Stimulated activated CD4-positive, alpha-beta T cell treated with anti-CD3 and anti-CD28 coated beads, Interleukin-15, amount 100 ng/mL, for 1 hour (primary cell): ENCODE data around the gene HDGF.

ENCODE experiments used
- DNase-seq, 2 donors: peaks; one replicate each; pipeline ENCODE4 v3.0.0-alpha.2; 2020; ENCODE audit warnings: low read depth in 1 of 2, low spot score in 1 of 2

The HDGF gene

DNA sequence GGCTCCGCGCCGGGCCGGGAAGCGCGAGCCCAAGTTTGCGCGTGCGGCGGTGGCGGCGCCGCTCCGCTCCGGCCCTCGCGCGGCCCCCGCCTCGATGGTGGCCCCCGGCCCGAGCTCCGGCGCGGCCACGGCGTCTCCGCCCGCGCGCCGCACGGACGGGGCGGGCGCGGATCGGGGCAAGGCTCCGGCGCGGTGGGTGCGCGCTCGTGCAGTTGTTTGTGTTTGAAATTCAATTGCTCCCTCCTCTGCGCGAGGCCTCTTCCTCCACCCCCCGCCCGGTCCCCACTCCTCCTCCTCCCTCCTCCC lies at the start of gene HDGF:
HDGF (minus strand) TSS at position 225 of the 306 bp plus-strand sequence. CDS start 246 bp downstream, outside the sequence.
- no peak for DNase-seq

DNA sequence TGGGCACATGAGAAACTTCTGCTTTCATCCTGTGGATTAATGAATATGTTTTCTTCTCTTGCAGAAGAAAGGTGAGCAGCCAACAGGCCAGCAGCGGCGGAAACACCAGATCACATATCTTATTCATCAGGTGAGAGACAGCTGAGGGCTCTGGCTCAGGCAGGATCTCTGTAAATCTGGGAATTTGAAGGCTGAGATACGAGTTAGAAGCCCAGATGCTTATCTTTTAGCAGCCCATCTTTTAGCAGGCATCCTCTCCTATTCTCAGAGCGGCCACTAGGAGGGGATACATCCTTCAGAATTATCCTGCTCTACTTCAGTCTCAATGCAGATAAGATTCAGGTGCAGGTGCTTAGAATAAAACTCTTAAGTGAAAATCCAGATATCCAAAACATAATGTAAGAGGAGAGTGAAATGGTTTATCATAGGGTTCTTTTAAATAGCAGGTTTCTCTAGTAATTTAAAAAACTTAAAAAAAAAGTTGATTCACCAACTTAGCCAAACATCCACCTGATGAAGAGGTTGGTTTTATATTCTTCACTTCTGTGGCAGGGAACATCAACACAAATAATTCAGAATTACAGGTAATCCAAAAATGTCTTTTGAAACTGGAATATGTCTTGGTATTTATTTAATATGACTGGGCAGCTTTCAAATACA lies 45.9 kb upstream of the HDGF start:
- no peak for DNase-seq

DNA sequence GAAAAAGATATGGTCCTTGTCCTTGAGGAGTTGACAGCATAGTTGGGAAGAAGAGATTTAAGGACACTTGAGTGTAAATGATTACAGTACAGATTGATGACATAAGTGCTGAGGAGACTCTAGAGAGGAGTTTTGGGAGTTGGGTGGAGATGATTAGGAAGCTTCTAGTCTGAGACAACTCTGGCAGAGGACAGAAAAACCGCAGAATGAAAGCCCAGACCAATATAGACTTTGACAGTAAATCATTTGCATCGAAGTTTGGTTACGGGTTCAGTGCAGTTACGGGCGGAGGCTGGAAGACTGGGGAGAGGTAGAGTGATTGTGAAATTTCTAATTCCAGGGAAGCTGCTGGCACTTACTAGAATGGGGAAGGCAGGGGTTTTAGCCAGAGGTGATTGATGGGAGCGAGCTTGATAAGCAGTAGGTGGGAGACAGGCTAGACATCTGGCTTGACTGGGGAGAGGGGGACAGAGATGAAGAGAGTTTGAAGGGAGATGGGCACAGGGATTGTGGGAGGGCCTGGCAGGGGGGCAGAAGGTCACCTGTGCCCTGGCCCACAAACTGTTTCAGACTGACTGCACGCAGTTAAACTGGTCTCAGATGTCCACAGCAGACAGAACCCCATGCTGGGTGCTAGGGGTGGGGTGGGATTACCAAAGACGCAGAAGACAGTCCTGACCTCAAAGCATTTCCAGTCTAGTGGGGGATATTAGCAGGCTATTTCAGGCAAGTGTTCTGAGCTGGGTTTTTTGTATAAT lies 45.0 kb upstream of the HDGF start:
- no peak for DNase-seq

DNA sequence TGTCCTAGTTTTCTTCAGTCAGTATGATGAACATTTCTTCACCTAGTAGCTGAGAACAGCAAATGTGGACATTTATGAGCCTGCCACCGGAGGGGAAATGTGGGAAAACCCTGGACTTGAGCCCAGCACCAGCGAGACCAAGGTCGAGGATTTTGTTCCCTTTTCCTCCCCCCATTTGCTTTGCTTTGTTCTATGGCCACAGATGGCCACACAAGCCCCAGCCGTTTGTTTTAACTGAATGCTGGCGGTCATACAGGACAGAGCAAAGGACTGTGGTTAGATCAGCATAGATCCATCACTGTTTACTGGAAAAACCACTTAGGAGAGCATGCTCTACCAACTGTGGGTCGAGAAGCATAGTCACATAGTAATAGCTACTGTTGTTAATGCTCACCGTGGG lies 44.3 kb upstream of the HDGF start:
- no peak for DNase-seq

DNA sequence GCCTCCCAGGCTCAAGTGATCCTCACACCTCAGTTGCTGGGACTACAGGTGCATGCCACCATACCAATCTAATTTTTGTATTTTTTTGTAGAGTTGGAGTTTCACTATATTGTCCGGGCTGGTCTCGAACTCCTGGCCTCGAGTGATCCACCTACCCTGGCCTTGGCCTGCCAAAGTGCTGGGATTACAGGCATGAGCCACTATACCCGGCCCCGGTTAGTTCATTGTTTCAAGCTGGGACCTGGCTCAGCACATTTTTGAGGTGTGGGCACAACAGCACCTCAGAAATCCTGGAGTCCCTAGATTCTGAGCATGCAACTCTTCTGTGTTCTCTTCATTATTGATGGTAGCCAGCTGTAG lies 43.9 kb upstream of the HDGF start:
- no peak for DNase-seq

DNA sequence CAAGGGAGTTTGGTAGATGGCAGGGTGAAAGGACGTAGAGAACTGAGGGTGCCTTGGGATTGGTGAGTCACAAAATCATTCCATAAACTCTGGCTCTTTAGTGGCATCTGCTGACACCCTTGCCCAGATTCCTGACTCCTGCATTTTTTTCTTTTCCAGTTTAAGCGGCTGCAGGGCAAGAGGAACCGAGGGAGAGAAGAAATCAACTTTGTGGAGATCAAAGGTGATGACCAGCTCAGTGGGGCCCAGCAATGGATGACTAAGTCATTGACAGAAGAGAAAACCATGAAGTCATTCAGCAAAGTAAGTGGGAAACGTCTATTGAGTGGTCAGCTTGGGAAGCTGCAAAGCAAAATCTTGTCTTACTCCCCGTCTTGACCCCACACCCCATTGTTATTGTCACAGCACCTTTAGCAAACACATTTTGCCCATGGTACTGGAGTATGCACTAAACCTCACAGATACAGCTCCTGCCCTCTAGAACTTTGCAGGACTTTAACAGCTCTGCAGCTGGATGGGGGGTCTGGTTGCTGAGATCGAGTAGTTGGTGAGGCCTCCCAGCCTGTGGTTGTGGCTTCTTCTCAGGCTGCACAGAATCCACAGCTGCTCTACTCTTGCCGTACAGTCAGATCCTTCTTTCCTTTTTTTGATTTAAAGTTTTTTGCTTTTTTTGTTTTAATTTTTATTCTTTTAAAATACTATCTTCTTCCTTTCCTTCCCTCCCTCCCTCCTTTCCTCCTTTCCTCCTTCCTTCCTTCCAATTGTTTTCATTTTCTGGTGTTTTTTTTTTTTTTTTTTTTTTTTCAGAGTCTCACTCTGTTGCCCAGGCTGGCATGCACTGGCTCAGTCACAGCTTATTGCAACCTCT lies 43.3 kb upstream of the HDGF start:
- no peak for DNase-seq

DNA sequence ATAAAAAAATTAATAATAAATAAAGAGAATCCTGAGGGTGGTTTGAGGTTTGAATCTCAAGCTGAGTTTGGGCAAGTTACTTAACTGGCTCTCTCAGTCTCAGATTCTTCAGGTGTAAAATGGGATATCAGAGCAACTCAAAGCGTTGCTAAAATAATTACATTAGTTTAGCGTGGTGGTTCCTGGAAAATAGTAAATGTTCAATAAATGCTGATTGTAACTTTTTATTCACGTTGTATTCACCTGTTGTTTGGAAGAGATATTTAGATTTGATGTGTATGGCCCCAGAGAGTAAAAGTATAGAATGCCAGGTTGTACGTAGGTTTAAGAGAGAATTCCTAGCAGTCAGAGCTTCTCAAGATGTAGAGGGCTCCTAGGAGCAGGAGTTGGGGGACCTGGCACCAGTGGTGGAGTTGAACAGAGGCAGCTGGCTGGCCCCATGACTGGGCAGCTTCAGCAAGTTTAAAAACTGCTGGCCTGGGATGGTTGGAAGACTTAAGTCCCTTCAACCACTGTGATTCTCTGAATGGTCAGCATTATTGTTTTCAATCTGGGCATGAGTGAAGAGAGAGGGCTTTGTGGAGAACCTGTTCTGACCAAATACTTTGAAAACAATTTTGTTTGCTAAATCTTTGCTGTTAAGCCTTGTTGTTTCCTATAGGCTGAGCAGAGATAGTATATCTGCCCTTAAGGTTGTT lies 38.3 kb upstream of the HDGF start:
- DNase-seq: no peak

DNA sequence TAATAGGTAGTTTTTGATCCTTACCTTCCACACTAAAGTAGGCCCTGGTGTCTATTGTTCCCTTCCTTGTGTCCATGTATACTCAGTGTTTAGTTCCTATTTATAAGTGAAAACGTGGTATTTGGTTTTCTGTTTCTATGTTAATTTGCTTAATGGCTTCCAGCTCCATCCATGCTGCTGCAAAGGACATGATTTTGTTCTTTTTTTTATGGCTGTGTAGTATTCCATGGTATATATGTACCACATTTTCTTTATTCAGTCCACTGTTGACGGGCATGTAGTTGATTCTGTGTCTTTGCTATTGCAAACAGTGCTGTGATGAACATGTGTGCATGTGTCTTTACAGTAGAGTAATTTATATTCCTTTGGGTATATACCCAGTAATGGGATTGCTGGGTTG lies 36.7 kb upstream of the HDGF start:
- DNase-seq: no peak

DNA sequence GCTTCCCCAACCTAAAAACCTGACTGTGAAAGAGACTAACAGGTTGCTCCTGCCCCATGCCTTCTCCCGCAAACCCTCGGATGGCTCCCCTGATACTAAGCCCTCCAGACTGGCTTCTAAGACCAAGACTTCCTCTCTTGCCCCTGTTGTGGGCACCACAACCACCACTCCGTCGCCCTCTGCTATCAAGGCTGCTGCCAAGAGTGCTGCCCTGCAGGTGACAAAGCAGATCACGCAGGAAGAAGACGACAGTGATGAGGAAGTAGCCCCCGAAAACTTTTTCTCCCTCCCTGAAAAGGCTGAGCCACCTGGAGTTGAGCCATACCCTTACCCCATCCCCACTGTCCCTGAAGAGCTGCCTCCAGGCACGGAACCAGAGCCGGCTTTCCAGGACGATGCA lies 35.2 kb upstream of the HDGF start:
- no peak for DNase-seq

DNA sequence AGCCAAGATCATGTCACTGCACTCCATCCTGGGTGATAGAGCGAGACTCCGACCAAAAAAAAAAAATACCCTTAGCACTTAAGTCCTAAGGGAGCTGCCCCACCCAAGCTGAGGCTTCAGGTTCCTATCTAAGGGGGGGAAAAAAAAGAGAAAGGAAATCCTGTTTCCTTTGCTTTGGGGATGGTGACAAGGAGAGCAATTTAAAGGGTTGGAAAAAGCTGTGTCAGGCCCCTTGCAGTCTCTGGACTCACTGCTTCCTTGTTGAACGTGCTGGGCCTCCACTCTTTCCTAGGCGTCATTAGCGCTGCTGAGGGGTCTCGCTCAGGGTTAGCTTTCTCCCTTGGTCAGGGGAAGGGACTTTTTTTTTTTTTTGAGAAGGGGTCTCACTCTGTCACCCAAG lies 34.0 kb upstream of the HDGF start:
- DNase-seq: no peak

DNA sequence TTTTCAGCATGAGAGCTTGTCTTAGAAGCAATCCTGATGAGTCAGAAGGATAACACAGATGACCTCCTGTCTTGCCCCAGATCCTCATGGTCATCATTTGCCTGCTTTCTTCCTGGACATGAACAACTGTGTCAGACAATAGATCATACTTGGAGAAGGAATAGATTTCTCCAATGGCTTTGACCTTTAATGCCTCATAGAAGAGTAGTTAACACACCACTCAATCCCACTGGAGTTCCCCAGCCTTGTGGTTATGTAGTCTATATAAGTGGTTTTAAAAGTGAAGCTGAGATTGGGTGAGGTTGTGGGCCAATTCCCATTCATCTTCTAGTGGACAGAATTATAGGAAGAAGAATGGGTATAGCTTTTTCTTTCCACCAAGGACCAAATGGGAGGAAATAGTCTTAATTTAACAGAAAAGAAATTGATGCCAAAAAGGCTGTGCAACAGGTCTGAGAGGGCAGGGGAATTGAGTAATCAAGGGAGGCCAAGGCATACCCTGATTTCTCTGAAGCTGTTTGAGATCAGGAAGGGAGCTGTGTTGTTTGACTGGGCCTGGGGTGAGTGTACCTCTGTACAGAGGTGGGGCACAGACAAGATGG lies 30.2 kb upstream of the HDGF start:
- no peak for DNase-seq

DNA sequence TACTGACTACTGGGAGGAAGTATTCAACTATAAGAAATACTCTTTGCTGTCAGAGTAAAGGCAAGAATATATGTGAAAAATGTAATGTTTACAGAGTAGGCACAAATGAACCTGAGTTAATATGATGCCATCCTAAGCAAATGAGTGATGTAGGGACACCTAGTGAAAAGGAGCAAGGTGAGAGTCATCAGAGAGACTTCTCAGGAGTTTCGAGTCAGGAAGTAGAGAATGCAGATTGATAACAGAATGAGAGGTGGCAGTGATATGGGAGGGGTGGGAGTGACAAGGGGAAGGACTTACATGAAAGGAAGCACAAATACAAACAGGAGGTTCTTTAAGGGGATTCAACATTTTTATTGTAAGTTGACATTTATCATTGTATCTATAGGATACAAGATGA lies 26.1 kb upstream of the HDGF start:
- no peak for DNase-seq

DNA sequence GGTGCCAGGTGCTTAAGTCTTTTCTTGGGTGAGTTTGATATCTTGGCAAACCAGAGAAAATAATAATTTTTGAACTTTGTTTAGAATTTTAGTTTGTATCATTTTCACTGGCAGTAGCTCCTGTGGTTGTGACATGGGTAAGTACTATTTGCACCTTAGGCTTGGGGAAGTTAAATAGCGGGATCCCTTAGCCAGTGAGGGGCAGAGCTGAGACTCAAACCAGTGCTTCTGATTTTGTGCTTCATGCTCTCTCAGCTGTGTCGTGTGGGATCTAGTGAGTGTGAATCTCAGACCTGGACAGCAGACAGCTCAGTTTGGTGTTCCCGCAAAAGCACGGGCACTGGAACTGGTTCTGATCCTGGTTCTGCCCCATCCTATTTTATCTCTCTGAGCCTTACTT lies 25.5 kb upstream of the HDGF start:
- no peak for DNase-seq

DNA sequence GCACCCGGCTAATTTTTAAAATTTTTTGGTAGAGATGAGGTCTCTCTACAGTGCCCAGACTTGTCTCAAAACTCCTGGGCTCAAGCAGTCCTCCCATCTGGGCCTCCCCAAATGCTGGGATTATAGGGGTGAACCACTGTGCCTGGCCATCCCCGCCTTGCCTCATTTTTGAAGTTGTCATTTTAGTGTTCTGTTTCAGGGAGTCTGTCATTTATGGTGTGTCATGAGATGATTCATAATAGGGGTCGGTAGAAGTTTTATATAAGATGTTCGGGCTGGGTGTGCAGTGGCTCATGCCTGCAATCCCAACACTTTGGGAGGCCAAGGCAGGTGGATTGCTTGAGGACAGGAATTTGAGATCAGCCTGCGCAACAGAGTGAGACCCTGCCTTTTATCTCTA lies 24.3 kb upstream of the HDGF start:
- DNase-seq: no peak

DNA sequence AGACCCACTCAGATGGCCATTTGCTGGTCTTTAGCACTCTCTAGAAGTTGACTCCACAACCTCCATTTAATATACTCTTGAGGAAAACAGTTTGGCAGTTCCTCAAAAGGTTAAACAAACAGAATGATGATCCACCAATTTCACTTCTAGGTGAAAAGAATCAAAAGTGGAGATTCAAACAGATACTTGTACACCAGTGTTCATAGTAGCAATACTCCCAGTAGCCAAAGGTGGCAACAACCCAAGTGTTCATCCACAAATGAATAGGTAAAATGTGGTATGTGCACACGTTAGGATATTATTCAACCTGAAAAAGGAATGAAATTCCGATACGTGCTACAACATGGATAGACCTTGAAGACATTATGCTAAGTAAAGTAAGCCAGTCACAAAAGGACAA lies 22.1 kb upstream of the HDGF start:
- no peak for DNase-seq

DNA sequence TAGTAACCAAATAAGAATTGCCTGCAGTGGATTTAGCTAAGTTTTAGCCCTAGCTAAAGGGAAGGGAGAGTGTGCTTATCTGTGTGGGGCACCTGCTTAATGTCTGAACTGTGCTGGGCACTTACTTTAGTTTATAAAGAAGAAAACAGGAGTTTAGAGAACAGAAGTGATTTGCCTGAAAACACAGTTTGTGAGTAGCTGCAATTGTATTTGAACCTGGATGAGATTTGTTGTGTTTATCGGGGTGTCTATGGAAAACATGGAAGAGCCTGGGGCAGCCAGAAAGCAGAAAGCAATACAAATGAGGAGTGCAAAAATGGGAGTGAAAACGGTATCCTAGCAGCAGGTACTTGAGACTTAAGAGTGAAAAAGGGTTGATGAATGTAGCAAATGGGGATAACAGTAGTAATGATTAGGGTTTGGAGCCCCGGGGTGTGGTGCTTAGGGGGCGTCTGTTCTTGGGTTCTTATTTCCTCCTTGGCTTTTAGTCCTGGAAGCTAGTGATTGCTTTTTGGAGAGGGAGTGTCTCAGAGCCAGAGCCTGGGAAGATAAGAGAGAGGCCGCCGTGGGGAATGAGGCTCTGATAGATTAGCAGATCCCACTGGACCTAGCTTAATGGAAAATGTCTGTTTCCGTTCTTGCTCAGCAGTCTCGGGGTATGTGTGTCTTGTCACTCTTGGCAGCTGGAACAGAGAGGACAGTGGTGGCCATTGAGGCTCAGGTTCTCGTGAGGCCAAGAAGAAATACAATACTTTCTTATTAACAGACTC lies 21.4 kb upstream of the HDGF start:
- no peak for DNase-seq

DNA sequence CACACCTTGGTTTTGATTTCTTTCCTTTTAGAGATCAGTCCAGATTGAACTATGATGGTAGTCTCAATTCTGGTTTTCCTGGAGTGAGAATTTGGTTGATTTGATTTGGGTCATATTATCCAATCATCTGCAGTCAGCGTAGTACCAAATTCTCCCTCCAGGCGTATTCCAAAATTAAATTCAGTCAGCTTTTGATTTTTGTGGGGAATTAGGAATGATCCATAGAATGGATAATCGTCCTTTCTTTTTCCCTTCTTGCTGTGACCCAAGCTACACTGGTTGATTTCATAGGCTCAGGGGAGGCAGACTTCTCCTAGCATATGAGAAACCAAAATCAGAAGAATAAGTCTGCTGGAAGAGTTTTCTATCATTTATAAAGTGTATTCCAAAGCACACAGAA lies 20.7 kb upstream of the HDGF start:
- DNase-seq: no peak

DNA sequence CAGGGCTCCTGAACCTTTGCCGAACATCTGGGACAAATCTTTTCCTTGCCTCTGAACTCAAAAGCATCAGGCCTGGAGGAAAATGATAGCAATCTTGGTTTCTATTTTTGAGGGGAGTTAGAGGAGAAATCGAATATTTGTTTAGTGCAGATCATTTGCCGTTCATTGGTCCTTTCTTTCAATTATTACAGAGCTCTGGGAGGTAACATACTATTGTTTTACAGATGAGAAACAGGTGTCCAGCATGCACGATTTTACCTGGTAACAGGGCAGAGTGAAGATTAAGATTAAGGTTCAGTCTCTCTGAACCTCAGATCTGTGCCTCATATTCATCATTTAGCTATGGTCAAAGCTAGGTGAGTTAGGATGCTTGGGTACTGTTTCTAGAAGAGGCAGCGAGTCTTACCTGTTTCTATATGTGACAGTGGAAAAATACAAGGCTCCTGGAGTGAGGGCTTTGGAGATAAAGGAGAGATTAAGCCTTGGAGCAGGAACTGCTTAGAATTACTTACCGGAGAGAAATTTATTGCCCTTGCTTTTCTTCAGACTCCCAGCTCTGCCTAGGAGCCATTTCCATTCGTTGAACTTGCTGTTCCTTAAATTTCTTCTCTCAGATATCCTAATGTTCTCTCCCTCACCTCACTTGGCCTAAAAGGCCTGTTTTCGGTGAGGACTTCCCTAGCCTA lies 17.3 kb upstream of the HDGF start:
- DNase-seq: no peak

DNA sequence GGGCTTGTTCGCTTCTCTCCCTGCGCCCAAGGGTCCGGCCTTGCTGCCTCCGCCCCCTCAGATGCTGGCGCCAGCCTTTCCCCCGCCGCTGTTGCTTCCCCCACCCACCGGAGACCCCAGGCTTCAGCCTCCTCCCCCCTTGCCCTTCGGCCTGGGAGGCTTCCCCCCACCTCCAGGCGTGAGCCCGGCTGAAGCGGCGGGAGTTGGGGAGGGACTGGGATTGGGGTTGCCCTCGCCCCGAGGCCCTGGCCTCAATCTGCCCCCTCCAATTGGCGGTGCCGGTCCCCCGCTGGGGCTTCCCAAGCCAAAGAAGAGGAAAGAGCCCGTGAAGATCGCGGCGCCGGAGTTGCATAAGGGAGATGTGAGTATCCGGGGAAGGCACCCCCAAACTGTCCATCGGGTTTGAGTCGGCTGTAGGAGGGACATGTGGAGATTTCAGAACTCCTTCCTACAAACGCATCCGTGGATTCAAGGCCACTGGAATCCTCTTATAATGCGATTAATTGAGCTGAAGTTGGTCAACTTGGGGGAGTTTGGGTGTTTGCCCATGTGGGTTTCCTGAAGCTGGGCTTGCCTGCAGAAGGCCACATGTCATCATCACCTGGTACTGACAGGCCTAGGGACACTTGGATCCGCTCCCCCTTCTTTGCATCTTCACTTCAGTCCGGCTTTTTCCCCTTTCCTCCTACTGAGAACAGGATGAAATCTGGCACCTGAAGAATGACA lies 16.6 kb upstream of the HDGF start:
- no peak for DNase-seq
